Cerebellar nuclear complex (tissue), 1 donor: ENCODE data around the gene VTA1.
"Not testable (repeated sequence)": the region's sequence is repeated elsewhere in the genome, so short reads cannot be mapped to it uniquely, and the experiment has no call there.

Experiments used
- DNase-seq, 2 experiments: peaks; one replicate each; lab custom pipeline; 2025; lab: John Stamatoyannopoulos, UW

Gene VTA1

GRCh38 chr6:142225552-142225951 lies 78.5 kb downstream of the VTA1 start:
- no peak for DNase-seq

GRCh38 chr6:142226731-142227130 lies 79.7 kb downstream of the VTA1 start:
- DNase-seq, result no peak

- not testable (repeated sequence) for DNase-seq
Observed at GRCh38 chr6:142229518-142230270, 82.6 kb downstream of the VTA1 start.

- not testable (repeated sequence) for DNase-seq
Observed at GRCh38 chr6:142232206-142233044, 85.4 kb downstream of the VTA1 start.

GRCh38 chr6:142233945-142234682 lies 87.1 kb downstream of the VTA1 start:
- no peak for DNase-seq

- DNase-seq, result no peak
Observed at GRCh38 chr6:142235272-142235671, 88.2 kb downstream of the VTA1 start.

GRCh38 chr6:142235791-142236190 lies 88.7 kb downstream of the VTA1 start:
- DNase-seq, result no peak

- DNase-seq, result no peak
Observed at GRCh38 chr6:142236691-142237090, 89.6 kb downstream of the VTA1 start.

GRCh38 chr6:142238881-142239280 lies 91.8 kb downstream of the VTA1 start:
- DNase-seq, result no peak

GRCh38 chr6:142240179-142240578 lies 93.1 kb downstream of the VTA1 start:
- no peak for DNase-seq

- DNase-seq, result no peak
Observed at GRCh38 chr6:142241061-142241460, 94.0 kb downstream of the VTA1 start.

- no peak for DNase-seq
Observed at GRCh38 chr6:142242269-142242668, 95.2 kb downstream of the VTA1 start.

- no peak for DNase-seq
Observed at GRCh38 chr6:142246960-142247359, 99.9 kb downstream of the VTA1 start.

GRCh38 chr6:142249266-142249665 lies 102.2 kb downstream of the VTA1 start:
- DNase-seq, result no peak

GRCh38 chr6:142251930-142252445 lies 104.9 kb downstream of the VTA1 start:
- DNase-seq, result no peak

GRCh38 chr6:142254513-142254912 lies 107.5 kb downstream of the VTA1 start:
- peak in 1 of 2 experiments; percentile 0 for DNase-seq

GRCh38 chr6:142255785-142256184 lies 108.7 kb downstream of the VTA1 start:
- DNase-seq, result no peak

- DNase-seq, result no peak
Observed at GRCh38 chr6:142258305-142258704, 111.2 kb downstream of the VTA1 start.

- no peak for DNase-seq
Observed at GRCh38 chr6:142258757-142259156, 111.7 kb downstream of the VTA1 start.

- no peak for DNase-seq
Observed at GRCh38 chr6:142260748-142261147, 113.7 kb downstream of the VTA1 start.

GRCh38 chr6:142262231-142262630 lies 115.2 kb downstream of the VTA1 start:
- no peak for DNase-seq

GRCh38 chr6:142265476-142265875 lies 118.4 kb downstream of the VTA1 start:
- no peak for DNase-seq
